HL-60 (cell line): ENCODE data around the gene CDKL4.

Source experiments
- CTCF ChIP-seq: IDR thresholded peaks from one replicate; pipeline ENCODE4 v1.5.1; 2011; ENCODE audit warnings: low read length, control low read depth, inconsistent platforms; ENCODE audit not compliant: insufficient read depth
- GABPA ChIP-seq: IDR thresholded peaks from 2 replicates; pipeline ENCODE4 v1.6.1; 2012; ENCODE audit warnings: low read depth
- POLR2AphosphoS5 ChIP-seq: IDR thresholded peaks from 2 replicates; pipeline ENCODE4 v1.6.1; 2012; ENCODE audit warnings: low read depth
- SPI1 ChIP-seq: IDR thresholded peaks from 2 replicates; pipeline ENCODE4 v1.6.1; 2012; ENCODE audit warnings: low read depth, mild to moderate bottlenecking, borderline replicate concordance

- TF ChIP-seq CTCF, result no peak
- no peak for TF ChIP-seq POLR2AphosphoS5
- TF ChIP-seq SPI1, result no peak
- TF ChIP-seq GABPA, result no peak
These were observed 41.0 kb downstream of the CDKL4 start for GRCh38 chr2:39202639-39203369.
